GM23248 (cell line): ENCODE measurements around the gene IL1R1. TPM values are rescaled to one million over a fixed set of nuclear protein-coding genes. Genes with fewer than 3 reads are reported as not detected.

Experiments used
- DNase-seq: peaks from one replicate; pipeline ENCODE4 v3.0.0-alpha.2; 2015
- H2AFZ ChIP-seq: fragments of 200-600 bp; sonication (generic); 2 replicates; pipeline ENCODE4 v1.6.1; 2016; ENCODE audit warnings: antibody characterized with exemption
- H3F3A ChIP-seq: fragments of 200-600 bp; sonication (generic); 2 replicates; pipeline ENCODE4 v1.6.1; 2016; ENCODE audit warnings: mild to moderate bottlenecking, antibody characterized with exemption, mixed run types; ENCODE audit not compliant: insufficient read depth
- H3K27ac ChIP-seq: fragments of 200-600 bp; sonication (generic); 2 replicates; pipeline ENCODE4 v1.5.1; 2016; ENCODE audit warnings: mild to moderate bottlenecking
- H3K27me3 ChIP-seq: fragments of 200-600 bp; sonication (generic); replicated peaks from 2 replicates; pipeline ENCODE4 v1.6.1; 2016; ENCODE audit warnings: mild to moderate bottlenecking; ENCODE audit not compliant: insufficient read depth
- H3K36me3 ChIP-seq: fragments of 200-600 bp; sonication (generic); 2 replicates; pipeline ENCODE4 v1.6.1; 2016; ENCODE audit warnings: low read depth, mild to moderate bottlenecking
- H3K4me1 ChIP-seq: fragments of 200-600 bp; sonication (generic); 2 replicates; pipeline ENCODE4 v1.6.1; 2016; ENCODE audit warnings: mild to moderate bottlenecking; ENCODE audit not compliant: insufficient read depth
- H3K4me2 ChIP-seq: fragments of 200-600 bp; sonication (generic); one replicate; pipeline ENCODE4 v1.6.1; 2016; ENCODE audit warnings: mild to moderate bottlenecking; ENCODE audit not compliant: unreplicated experiment
- H3K4me3 ChIP-seq: fragments of 200-600 bp; sonication (generic); 2 replicates; pipeline ENCODE4 v1.5.1; 2016; ENCODE audit warnings: mild to moderate bottlenecking
- H3K79me2 ChIP-seq: fragments of 200-600 bp; sonication (generic); 2 replicates; pipeline ENCODE4 v1.6.1; 2016; ENCODE audit warnings: mild to moderate bottlenecking; ENCODE audit not compliant: insufficient read depth
- H3K9ac ChIP-seq: fragments of 200-600 bp; sonication (generic); 2 replicates; pipeline ENCODE4 v1.6.1; 2016; ENCODE audit warnings: mild to moderate bottlenecking
- H3K9me2 ChIP-seq: fragments of 200-600 bp; sonication (generic); 2 replicates; pipeline ENCODE4 v1.6.1; 2016; ENCODE audit warnings: mixed run types, mild to moderate bottlenecking, moderate library complexity; ENCODE audit not compliant: insufficient read depth
- H3K9me3 ChIP-seq: fragments of 200-600 bp; sonication (generic); one replicate; pipeline ENCODE4 v1.6.1; 2017; ENCODE audit warnings: low read depth
- H4K20me1 ChIP-seq: fragments of 200-600 bp; sonication (generic); 2 replicates; pipeline ENCODE4 v1.6.0; 2016; ENCODE audit not compliant: insufficient read depth
- EZH2 ChIP-seq: fragments of 200-600 bp; sonication (generic); IDR thresholded peaks from 2 replicates; pipeline ENCODE4 v1.6.1; 2018; ENCODE audit warnings: antibody characterized with exemption, mild to moderate bottlenecking; ENCODE audit not compliant: insufficient read depth, poor library complexity, severe bottlenecking
- EZH2phosphoT487 ChIP-seq: fragments of 200-600 bp; sonication (generic); IDR thresholded peaks from 2 replicates; pipeline ENCODE4 v1.6.1; 2018; ENCODE audit warnings: antibody characterized with exemption, moderate library complexity, mild to moderate bottlenecking, low read depth; ENCODE audit not compliant: insufficient read depth
- WGBS, 2 experiments: methylation state at CpG; one replicate each; pipeline ENCODE4 v1.1.6; 2015 to 2017; ENCODE audit warnings: low lambda C conversion rate in 2 of 2, low coverage in 1 of 2; ENCODE audit errors: missing lambda C conversion rate in 2 of 2; 5-methylcytosine and 5-hydroxymethylcytosine counted together
- in situ Hi-C: fragments of 300-500 bp; cut with MboI; formaldehyde crosslinking; loops from 2 replicates; pipeline ENCODE4 v1.15.0; 2020
- polyA plus RNA-seq: library from polyadenylated mRNA; unstranded; fragments of >200 nt; fragmentation: Nextera tagmentation; extraction: Ambion mirVana; gene quantifications from 2 replicates; pipeline ENCODE4 v1.2.1, GENCODE V29; 2016
- total RNA-seq: library from RNA; depleted of rRNA; stranded (reverse); fragments of >200 nt; shearing (Covaris generic); gene quantifications from 2 replicates; pipeline ENCODE4 v1.2.3, GENCODE V29; 2014

The IL1R1 gene
- total and polyA plus RNA-seq, 2 experiments from 2014 or later: 75.4 to 87.9 TPM

GRCh38 chr2:102187496-102188150 is 45.1 kb downstream of the IL1R1 start:
- H3K27ac ChIP-seq: peak overlapping the region; percentile 54
- H3K9me3 ChIP-seq: no peaks in the 10 kb centered on the region
- H4K20me1 ChIP-seq: no peaks in the 10 kb centered on the region
- H3K9me2 ChIP-seq: no peaks in the 10 kb centered on the region
- H3K27me3 ChIP-seq: no peaks in the 10 kb centered on the region
- peak overlapping the region; percentile 87 for H3K4me2 ChIP-seq
- TF ChIP-seq EZH2phosphoT487: no peak
- TF ChIP-seq EZH2: no peak
- peaks cover 59% of the 10 kb centered on the region for H3F3A ChIP-seq
- peak; percentile 81 for DNase-seq
- peak overlapping the region; percentile 80 for H3K4me3 ChIP-seq
- peak overlapping the region; percentile 91 for H3K9ac ChIP-seq
- H3K79me2 ChIP-seq: no peaks in the 10 kb centered on the region
- WGBS, 2 experiments: 3 to 4% methylated on average over 41 to 50 of the region's 50 CpGs
- in situ Hi-C loops: no loop called here
- peak overlapping the region; percentile 92 for H2AFZ ChIP-seq
- H3K4me1 ChIP-seq: peaks cover 22% of the 10 kb centered on the region
- H3K36me3 ChIP-seq: no peaks in the 10 kb centered on the region

GRCh38 chr2:102190430-102191107 is 48.0 kb downstream of the IL1R1 start:
- Histone ChIP-seq H3K27ac (no peak overlapping the region), H3K36me3 (no peaks in the 10 kb centered on the region), H3K4me2 (no peak overlapping the region), H2AFZ (no peak overlapping the region), H3K9ac (no peak overlapping the region), H3K79me2 (no peaks in the 10 kb centered on the region), H4K20me1 (no peaks in the 10 kb centered on the region), H3K9me2 (no peaks in the 10 kb centered on the region), H3F3A (peaks cover 42% of the 10 kb centered on the region), H3K9me3 (no peaks in the 10 kb centered on the region), H3K27me3 (no peaks in the 10 kb centered on the region), H3K4me1 (peaks cover 20% of the 10 kb centered on the region), H3K4me3 (no peak overlapping the region)
- in situ Hi-C loops: no loop called here
- DNase-seq: no peak
- WGBS, 2 experiments: 97% methylated on average over 10 of the region's 10 CpGs
- TF ChIP-seq EZH2 (no peak), EZH2phosphoT487 (no peak)

- no peak for DNase-seq
- Histone ChIP-seq H3K4me2 (peak overlapping the region; percentile 8), H3K79me2 (no peaks in the 10 kb centered on the region), H3K27ac (no peak overlapping the region), H3K9me3 (no peaks in the 10 kb centered on the region), H2AFZ (no peak overlapping the region; the same call in 1 of the 2 replicates), H4K20me1 (no peaks in the 10 kb centered on the region), H3K27me3 (no peaks in the 10 kb centered on the region), H3K4me3 (no peak overlapping the region), H3F3A (peaks cover 33% of the 10 kb centered on the region), H3K4me1 (peaks cover 20% of the 10 kb centered on the region), H3K9ac (no peak overlapping the region), H3K9me2 (no peaks in the 10 kb centered on the region), H3K36me3 (no peaks in the 10 kb centered on the region)
- in situ Hi-C loops: no loop called here
- no peak for TF ChIP-seq EZH2phosphoT487
- TF ChIP-seq EZH2: no peak
- 84 to 95% methylated on average over 1 of the region's 1 CpG for WGBS, 2 experiments
Observed at GRCh38 chr2:102191501-102191900, 49.0 kb downstream of the IL1R1 start.

GRCh38 chr2:102193074-102193473 is 50.5 kb downstream of the IL1R1 start:
- TF ChIP-seq EZH2phosphoT487: no peak
- TF ChIP-seq EZH2: no peak
- H3K27ac ChIP-seq: peak overlapping the region; percentile 30; the same call in 1 of the 2 replicates
- H4K20me1 ChIP-seq: no peaks in the 10 kb centered on the region

More at GRCh38 chr2:102193074-102193473, 50.5 kb downstream of the IL1R1 start:
- H3K27me3 ChIP-seq: no peaks in the 10 kb centered on the region
- H3K36me3 ChIP-seq: no peaks in the 10 kb centered on the region
- peaks cover 29% of the 10 kb centered on the region for H3F3A ChIP-seq
- in situ Hi-C loops: no loop called here
- no peaks in the 10 kb centered on the region for H3K79me2 ChIP-seq
- H3K4me2 ChIP-seq: peak overlapping the region; percentile 38
- DNase-seq: peak; percentile 40
- no peak overlapping the region for H3K9ac ChIP-seq
- peak overlapping the region; percentile 14; the same call in 1 of the 2 replicates for H2AFZ ChIP-seq
- no peaks in the 10 kb centered on the region for H3K9me3 ChIP-seq
- 0 to 3% methylated on average over 1 of the region's 1 CpG for WGBS, 2 experiments
- peaks cover 20% of the 10 kb centered on the region for H3K4me1 ChIP-seq
- no peaks in the 10 kb centered on the region for H3K9me2 ChIP-seq
- H3K4me3 ChIP-seq: no peak overlapping the region
